Vagina (tissue), 2 donors: ENCODE measurements around the gene LSM4. TPM values are rescaled to one million over a fixed set of nuclear protein-coding genes. Genes with fewer than 3 reads are reported as not detected.
A peak's percentile ranks its signal among the peaks of the same experiment; 100 is the strongest.
"Not testable (repeated sequence)": the region's sequence is repeated elsewhere in the genome, so short reads cannot be mapped to it uniquely, and the experiment has no call there.

Source experiments
- DNase-seq, 2 donors: peaks; one replicate each; pipeline ENCODE4 v3.0.0-alpha.2; 2017; ENCODE audit errors: extremely low spot score in 2 of 2
- H3K27ac ChIP-seq: fragments of 200-600 bp; sonication (generic); one replicate; pipeline ENCODE4 v1.5.1; 2019
- H3K27me3 ChIP-seq: fragments of 200-600 bp; sonication (generic); one replicate; pipeline ENCODE4 v1.5.1; 2019
- H3K36me3 ChIP-seq, 2 donors: fragments of 200-600 bp; sonication (generic); one replicate each; pipeline ENCODE4 v1.5.1; 2017 to 2019
- H3K4me1 ChIP-seq: fragments of 200-600 bp; sonication (generic); one replicate; pipeline ENCODE4 v1.5.1; 2019
- H3K4me3 ChIP-seq, 2 donors: fragments of 200-600 bp; sonication (generic); 1 replicate in 1 of 2; 2 replicates in 1 of 2; pipeline ENCODE4 v1.5.1; 2016 to 2019
- H3K9me3 ChIP-seq: fragments of 200-600 bp; sonication (generic); one replicate; pipeline ENCODE4 v1.5.1; 2019
- CTCF ChIP-seq, 3 experiments: fragments of 450-650 bp in 2 of 3; fragments of 200-600 bp in 1 of 3; sonication (generic) in 1 of 3; IDR thresholded peaks; one replicate each; pipeline ENCODE4 v1.5.1; 2017 to 2019; ENCODE audit warnings: antibody characterized with exemption in 3 of 3, mild to moderate bottlenecking in 2 of 3, moderate library complexity in 2 of 3
- POLR2A ChIP-seq, 2 donors: fragments of 450-650 bp; IDR thresholded peaks; one replicate each; pipeline ENCODE4 v1.6.1; 2017; ENCODE audit warnings: antibody characterized with exemption in 2 of 2, mild to moderate bottlenecking in 2 of 2, moderate library complexity in 2 of 2
- POLR2AphosphoS5 ChIP-seq, 2 donors: sonication (generic); formaldehyde crosslinking; IDR thresholded peaks; one replicate each; pipeline ENCODE4 v1.9.0; 2017; ENCODE audit warnings: antibody characterized with exemption in 2 of 2, mild to moderate bottlenecking in 2 of 2, low read depth in 1 of 2; ENCODE audit not compliant: insufficient read depth in 1 of 2
- intact Hi-C: fragments of 100-400 bp; cut with DNase I; formaldehyde crosslinking; loops from one replicate; pipeline ENCODE4 v1.15.1; 2023
- total RNA-seq: library from RNA; depleted of rRNA; stranded (reverse); fragments of >200 nt; gene quantifications from one replicate; pipeline ENCODE4 v1.2.3, GENCODE V29; 2016

Gene LSM4
- total RNA-seq, 1 donor from 2014 or later: 54.3 TPM

DNA sequence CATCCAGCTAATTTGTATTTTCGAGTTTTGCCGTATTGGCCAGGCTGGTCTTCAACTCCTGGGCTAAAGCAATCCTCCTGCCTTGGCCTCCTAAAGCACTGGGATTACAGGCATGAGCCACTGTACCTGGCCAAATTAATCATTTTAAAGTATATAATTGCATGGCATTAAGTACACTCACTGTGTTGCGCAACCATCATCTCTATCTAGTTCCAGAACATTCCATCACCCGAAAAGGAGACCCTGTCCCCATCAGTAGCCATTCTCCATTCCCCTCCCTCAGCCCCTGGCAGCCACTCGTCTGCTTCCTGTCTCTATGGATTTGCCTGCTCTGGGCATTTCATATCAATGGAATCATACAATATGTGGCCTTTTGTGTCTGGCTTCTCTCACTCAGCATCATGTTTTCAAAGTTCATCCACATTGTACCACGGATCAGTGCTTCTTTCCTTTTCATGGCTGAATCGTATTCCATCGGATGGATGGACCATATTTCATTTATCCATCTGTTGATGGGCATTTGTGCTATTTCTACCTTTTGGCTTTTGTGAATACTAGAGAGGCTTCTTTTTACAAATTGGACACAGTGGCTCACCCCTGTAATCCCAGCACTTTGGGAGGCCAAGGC, 30.6 kb upstream of the LSM4 start:
- Histone ChIP-seq H3K36me3 (peaks cover 0 to 31% of the 10 kb centered on the region in 2 donors), H3K4me3 (no peak overlapping the region), H3K27ac (no peak overlapping the region), H3K27me3 (no peaks in the 10 kb centered on the region), H3K4me1 (no peaks in the 10 kb centered on the region), H3K9me3 (no peaks in the 10 kb centered on the region)
- intact Hi-C loops: no loop called here
- DNase-seq: no peak
- TF ChIP-seq POLR2AphosphoS5 (IDR thresholded peaks at IDR 0.05; ENCODE audit: insufficient read depth in 1 of 2, low read depth in 1 of 2) (no peak), POLR2A (IDR thresholded peaks at IDR 0.05) (no peak), CTCF (IDR thresholded peaks at IDR 0.05) (no peak)

DNA sequence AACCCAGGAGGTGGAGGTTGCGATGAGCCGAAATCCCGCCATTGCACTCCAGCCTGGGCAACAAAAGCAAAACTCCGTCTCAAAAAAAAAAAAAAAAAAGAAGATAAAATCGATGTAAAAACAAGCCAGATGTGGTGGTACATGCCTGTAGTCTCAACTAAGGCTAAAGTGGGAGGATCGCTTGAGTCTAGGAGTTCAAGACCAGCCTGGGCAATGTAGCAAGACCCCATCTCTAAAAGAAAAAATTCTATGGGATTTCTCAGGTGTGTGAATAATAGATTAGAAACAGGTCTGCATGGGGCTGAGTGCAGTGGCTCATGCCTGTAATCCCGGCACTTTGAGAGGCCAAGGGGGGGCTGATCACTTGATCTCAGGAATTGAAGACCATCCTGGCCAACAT, 28.7 kb upstream of the LSM4 start:
- Histone ChIP-seq H3K36me3 (peaks cover 0 to 13% of the 10 kb centered on the region in 2 donors), H3K27me3 (no peaks in the 10 kb centered on the region), H3K9me3 (no peaks in the 10 kb centered on the region), H3K4me1 (no peaks in the 10 kb centered on the region), H3K4me3 (no peak overlapping the region), H3K27ac (no peak overlapping the region)
- DNase-seq: no peak
- TF ChIP-seq CTCF (IDR thresholded peaks at IDR 0.05) (no peak), POLR2A (IDR thresholded peaks at IDR 0.05) (no peak), POLR2AphosphoS5 (IDR thresholded peaks at IDR 0.05; ENCODE audit: insufficient read depth in 1 of 2, low read depth in 1 of 2) (no peak)
- intact Hi-C loops: no loop called here

DNA sequence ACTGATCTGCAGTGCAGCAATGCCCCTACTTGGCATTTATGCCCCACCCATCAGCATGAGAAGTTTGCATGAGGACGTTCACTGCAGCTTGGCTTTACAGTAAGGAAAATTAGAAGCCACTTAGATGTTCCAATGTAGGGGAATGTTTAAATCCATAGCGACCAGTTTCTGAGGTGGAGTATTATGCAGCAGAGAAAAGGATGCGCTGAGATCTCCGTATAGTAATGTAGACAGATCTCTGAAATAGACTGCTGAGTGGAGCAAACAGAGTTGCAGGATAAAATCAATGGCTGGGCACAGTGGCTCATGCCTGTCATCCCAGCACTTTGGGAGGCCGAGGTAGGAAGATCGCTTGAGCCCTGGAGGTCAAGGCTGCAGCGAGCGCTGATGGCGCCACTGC, 27.6 kb upstream of the LSM4 start:
- Histone ChIP-seq H3K27me3 (no peaks in the 10 kb centered on the region), H3K27ac (no peak overlapping the region), H3K36me3 (peaks cover 0 to 2% of the 10 kb centered on the region in 2 donors), H3K9me3 (no peaks in the 10 kb centered on the region), H3K4me3 (no peak overlapping the region), H3K4me1 (no peaks in the 10 kb centered on the region)
- intact Hi-C loops: no loop called here
- TF ChIP-seq POLR2AphosphoS5 (IDR thresholded peaks at IDR 0.05; ENCODE audit: insufficient read depth in 1 of 2, low read depth in 1 of 2) (no peak), CTCF (IDR thresholded peaks at IDR 0.05) (no peak), POLR2A (IDR thresholded peaks at IDR 0.05) (no peak)
- DNase-seq: no peak

- H3K27me3 ChIP-seq: no peaks in the 10 kb centered on the region
- DNase-seq: no peak
- no peaks in the 10 kb centered on the region for H3K36me3 ChIP-seq
- H3K27ac ChIP-seq: no peak overlapping the region
- no peak overlapping the region for H3K4me3 ChIP-seq
- intact Hi-C loops: loop anchor here (5.0 kb wide), 1 partner anchor 63 kb away; no protein-coding TSS in a partner anchor
- TF ChIP-seq POLR2A (IDR thresholded peaks at IDR 0.05): no peak
- TF ChIP-seq CTCF (IDR thresholded peaks at IDR 0.05): peak; percentile 66 to 78 (median 67)
- H3K9me3 ChIP-seq: no peaks in the 10 kb centered on the region
- H3K4me1 ChIP-seq: no peaks in the 10 kb centered on the region
Observed at GRCh38 chr19:18349524-18350128, 26.8 kb upstream of the LSM4 start.

GRCh38 chr19:18348818-18349339, 26.0 kb upstream of the LSM4 start:
- DNase-seq, H3K36me3 ChIP-seq, H3K27ac ChIP-seq, H3K27me3 ChIP-seq, H3K9me3 ChIP-seq, H3K4me3 ChIP-seq, H3K4me1 ChIP-seq: not testable (repeated sequence)
- intact Hi-C loops: loop anchor here (5.0 kb wide), 1 partner anchor 63 kb away; no protein-coding TSS in a partner anchor
